Erythroblast (primary cell): ENCODE data around the gene ZNG1B.
"Not testable (repeated sequence)": the region's sequence is repeated elsewhere in the genome, so short reads cannot be mapped to it uniquely, and the experiment has no call there.

ENCODE experiments used
- DNase-seq, 2 experiments: peaks; one replicate each; lab custom pipeline; 2025; lab: John Stamatoyannopoulos, UW

ZNG1B gene

DNA sequence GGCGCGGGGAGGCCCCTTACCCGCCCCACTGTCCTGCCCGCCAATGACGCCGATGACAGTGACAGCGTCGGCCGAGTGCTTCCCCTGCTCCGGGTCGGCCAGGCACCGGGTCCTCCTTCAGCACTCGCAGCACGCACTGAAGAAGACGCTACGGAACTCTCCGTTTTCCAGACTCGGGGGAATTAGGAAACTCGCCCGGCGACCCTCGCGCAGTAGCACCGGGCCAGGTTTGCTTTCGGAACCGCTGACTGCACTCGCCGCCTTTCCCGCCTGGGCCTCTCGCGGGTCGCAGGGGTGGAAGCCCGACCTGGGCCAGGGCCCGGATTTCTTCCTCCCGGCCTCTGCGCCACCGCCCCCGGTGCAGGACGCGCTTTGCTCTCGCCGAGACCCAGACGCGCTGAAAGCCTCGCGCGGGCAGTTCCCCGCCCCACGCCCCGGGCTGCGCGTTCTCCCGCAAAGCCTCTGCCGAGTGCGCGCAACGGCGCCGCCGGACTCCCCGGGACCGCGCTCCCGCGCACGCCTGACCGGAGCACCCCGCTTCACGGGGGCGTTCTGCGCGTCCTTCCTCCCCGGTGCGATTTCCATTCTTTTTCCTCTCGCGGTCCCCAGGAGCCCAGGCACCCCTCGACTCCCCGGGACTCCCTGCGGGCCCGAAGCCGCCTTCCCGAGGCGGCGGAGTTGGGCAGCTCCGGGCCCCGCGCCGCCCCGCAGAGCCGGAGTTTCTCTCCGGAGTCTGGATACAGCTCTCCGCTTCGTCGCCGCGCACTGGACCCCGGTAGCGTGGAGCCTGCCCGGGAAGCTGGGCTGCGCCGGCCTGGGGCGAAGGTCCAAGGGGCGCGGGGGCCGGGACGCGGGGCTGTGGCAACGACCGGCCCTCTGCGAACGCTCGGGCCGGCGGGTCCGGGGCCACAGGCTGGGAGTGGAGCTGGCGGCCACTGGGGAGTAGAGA is 65.9 kb downstream of the ZNG1B start:
- not testable (repeated sequence) for DNase-seq

DNA sequence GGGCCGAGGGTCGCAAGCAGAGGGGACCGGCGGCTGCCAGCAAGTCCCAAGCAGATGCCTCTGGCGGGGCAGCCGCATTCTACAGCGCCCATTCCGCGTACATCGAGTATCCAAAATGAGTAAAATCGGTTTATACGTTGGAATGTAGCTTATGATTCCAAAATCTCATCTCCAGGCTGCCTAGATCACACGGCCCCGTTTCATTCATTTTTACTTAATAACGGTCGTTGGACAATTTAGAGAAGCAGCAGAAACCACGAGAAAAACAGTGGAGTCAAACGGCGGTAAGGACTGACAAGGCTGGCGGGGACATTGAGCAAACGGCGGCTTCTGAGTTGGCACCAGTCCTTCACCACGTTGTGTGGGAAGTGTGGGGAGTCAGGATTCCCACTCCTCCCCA is 66.6 kb downstream of the ZNG1B start:
- not testable (repeated sequence) for DNase-seq

DNA sequence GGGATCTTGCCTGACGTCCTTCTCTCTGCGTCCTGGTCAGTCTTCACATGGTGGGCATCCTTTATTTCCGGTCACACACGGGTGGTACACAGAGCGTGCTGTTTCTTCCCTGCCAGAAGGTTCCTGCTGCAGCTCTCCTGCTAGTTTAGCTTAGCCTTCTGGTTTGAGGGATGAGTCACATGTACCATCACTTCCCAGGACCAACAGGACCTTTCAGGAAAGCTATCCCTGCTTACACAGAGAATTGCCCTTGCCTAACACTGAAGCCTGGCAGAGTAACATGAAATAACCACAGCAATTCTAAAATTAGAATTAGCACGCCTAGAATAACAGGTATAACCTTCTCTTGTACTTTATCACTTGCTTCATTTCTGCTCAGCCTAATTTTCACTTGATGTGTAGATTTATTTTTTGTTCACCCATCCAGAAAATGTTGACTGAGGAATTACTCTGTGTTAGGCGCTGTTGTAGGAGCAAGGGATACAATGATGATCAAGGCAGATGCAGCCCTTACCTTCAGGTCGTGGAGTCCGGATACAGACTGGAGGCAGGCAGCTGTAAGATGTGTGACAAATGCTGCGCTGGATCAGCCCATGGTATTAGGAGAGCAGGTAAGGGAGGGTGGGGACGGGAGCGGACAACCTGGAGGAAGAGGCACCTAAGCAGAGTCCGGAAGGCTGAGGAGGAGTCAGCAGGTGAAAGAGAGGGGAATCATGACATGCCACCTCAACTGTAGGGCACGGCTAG is 70.1 kb downstream of the ZNG1B start:
- DNase-seq: not testable (repeated sequence)

DNA sequence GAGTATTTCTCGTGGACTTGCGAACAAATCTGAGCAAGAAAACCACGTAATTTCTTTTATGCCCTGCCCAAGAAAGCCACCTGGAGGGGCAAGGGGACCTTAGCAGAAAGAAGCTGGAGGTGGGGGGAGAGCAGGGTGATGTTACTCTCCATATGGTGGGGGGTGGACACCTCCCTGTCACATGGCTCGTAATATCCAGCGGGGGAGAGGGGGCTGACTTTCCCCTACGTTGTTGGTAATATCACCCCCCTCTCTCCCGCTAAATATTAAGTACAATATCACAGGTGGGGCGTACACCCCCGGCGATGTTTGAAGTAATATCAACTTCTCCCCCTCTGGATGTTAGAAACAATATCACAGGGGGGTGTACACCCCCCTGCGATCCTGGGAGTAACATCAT is 70.7 kb downstream of the ZNG1B start:
- not testable (repeated sequence) for DNase-seq

DNA sequence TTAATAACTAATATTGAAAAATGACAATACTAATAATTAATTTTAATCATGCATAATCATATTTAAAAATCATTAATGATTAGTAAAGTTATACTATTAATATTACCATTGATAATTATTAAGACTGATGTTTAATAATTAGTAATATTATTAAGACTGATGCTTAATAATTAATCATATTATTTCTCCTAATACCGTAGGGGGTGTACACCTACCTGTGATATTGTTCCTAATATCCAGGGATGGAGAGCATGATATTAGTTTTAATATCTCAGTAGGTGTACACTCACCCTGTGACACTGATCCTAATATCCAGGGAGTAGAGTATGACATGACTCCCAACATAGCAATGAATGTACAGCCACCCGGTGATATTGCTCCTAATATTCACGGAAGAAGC is 73.4 kb downstream of the ZNG1B start:
- not testable (repeated sequence) for DNase-seq

DNA sequence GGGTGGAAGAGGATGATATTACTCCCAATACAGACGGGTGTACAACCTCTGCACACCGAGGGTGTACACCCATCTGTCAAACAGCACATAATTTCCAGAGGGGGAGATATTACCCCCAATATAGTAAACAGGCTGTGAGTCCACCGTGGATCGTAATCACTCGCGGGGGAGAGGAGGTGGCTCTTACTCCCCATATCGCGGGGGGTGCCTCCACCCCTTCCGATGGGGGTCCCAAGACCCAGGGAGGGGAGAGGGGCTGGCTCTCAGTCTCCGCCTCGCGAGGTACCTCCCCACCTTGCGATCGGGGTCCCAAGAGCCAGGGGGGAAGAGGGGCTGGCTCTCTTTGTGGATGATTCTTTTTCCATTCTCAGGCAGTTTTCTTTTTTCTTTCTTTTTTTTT is 74.4 kb downstream of the ZNG1B start:
- DNase-seq: not testable (repeated sequence)

DNA sequence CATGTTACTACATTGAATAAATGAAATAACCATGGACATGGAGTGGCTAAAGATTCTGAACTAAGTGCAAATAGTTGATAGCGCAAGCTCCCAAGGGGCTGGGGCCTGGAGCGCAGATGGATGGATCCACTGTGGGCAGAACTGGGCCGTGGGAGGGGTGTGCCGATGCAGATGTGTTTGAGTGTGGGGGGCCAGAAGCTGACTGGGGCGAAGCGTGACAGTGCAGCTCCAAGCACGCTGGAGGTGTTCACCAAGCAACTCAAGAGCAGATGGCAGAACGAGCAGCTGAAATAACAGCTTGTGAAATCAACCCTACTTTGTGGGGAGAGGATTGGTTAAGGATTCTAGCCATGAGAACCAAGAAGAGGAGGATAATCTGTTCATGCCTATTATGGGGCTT is 78.0 kb downstream of the ZNG1B start:
- not testable (repeated sequence) for DNase-seq

DNA sequence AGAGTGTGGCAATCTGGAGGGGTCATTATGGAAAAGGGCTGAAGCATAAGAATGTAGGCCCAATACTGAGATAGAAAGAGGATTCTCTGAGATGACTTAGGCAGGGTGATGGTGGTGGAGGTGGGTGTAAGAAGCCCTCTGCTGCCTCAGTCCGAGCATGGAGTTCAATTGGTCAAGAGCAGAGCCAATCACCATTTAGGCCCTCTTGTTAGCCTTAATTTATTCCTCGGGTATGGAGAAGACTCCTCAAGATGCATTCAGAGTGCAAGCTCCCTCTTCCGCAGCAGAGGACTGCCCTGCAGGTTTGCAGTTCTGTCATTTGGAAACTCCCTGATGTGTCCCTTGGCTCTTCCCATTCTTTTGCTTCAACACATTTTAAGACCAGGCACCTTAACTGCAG is 78.5 kb downstream of the ZNG1B start:
- DNase-seq: not testable (repeated sequence)

DNA sequence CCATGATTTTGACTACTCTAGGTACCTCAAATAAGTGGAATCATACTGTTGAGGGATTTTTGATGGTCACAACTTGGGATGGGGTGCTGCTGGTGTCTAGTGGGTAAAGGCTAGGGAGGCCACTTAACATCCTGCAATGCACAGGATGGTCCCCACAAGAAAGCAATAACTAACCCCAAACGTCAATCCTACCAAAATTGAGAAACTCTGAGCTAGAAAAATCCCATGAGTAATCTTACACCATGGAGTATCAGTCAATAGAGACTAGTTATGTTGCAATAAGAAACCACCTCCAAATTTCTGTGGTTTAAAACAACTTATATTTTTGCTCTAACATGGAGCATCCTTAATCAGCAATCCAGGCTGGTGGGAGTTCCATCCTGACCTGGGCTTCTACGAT is 79.5 kb downstream of the ZNG1B start:
- DNase-seq: not testable (repeated sequence)

DNA sequence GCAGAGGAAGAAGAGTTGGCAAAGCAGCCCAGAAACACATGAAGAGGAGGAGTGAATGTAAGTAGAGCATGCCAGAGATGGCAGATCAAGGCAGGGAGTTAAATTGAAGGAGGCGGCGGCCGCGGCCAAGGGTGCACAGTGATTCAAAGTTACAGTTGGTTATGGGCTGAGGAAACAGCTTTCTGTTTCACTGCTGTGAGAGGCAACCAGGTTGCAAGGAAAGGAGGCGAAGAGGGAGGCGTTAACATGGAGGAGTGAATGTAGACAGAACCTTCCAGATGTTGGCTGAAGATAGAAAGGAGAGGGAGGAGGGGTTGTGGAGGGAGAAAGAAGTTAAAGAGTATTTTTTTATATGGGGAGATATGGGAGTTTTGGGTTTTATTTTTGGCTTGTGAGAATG is 83.3 kb downstream of the ZNG1B start:
- not testable (repeated sequence) for DNase-seq

DNA sequence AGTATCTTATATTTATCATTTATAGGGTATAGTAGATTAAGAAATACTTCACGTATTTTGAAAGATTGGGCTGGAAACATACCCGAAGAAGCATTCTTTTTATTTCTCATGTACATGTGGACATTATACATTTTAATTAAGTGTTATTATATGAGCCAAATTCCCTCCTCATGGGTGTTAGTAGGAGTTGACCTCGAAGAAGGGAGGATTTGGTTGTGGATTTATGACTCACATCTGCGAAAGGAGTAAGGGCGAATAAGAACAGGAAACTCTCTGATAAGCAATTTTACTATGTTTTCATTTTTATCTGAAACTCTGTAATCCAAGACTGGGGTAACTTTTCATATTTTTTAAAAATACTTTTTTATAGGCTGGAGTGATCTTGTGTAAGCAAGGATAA is 84.0 kb downstream of the ZNG1B start:
- not testable (repeated sequence) for DNase-seq

DNA sequence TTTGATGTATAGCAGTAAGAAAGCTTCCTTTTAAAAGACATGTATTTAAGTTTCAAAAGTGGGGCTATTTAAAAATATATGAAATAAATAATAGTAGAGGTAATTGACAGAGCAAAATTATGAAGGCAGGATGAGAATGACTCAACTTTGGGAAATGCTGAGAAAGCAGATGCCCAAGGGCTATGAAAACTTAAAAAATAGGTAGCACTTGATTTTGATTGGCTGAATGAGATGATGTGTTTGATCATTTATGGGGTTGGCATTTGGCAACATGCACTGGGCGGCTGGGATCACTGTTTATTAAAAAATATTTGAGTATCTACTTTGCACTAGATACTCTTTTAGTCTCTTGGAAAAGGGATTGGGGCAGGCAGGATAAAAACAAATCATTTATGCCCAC is 87.5 kb downstream of the ZNG1B start:
- not testable (repeated sequence) for DNase-seq

DNA sequence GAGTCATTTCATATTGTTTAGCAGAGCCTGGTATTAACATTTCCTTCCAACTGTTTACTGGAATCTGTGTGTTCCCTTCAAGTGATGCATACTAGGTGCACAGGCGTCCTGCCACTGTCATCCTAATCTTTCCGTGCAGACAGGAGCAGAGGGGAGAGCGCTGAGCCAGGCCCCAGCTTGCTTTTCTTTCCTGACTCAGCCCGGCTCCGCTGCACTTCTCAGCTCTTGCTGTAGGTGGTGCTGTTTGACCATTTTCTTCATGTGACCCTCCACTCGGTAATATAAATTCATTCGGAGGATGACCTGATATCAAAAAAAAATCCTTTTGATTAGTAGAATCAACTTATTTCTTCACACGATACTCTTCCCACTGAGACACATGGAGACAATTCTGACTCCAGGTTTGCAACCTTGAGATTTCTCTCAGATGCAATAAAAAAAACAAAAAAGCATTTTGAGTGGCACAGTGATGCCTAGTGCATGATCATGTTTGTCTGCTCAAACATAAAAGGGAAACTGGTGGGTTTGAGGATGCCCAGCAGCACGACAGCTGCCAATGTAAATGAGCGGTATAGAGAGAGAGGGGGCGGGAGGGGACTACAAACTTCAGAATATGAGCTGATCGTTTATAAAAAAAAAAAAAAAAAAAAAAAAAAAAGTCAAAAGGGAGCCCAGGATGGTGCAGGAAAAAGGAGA is 90.0 kb downstream of the ZNG1B start:
- not testable (repeated sequence) for DNase-seq

DNA sequence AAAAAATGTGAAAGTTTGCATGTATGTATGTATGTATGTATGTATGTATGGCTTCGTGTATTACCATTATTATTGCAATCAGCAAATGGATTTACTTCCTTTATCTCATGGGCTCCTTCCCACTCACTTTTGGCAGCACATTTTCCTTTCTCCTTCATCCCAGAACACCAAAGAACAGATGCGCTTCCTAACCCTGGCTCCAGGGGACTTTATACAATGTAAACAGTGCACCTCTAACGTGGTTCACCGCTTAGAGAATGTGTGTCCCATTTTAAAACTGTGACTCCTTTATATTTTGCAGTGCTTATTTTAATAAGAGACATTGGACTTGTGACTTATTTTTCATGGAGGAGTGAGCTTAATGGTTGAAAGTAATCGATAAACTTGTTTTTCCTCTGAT is 90.6 kb downstream of the ZNG1B start:
- DNase-seq: not testable (repeated sequence)

DNA sequence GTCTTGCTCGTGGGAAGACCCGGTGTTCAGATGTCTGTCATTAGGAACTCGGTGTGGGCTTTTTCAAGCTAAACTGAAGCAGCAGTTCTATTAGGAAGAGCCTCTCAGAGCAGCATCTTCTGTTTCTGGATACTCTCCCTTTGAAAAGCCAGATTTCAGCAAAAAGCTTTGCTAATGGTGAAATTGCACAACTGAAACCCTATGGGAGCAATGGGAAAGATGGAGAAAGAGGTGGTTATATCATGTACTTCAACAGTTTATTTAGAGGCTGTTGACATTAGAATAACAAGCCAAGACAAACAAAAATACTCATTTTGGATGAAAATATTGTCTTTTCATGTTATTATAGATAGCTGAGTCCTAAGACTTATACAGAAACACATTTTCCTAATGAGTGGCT is 91.4 kb downstream of the ZNG1B start:
- DNase-seq: not testable (repeated sequence)

DNA sequence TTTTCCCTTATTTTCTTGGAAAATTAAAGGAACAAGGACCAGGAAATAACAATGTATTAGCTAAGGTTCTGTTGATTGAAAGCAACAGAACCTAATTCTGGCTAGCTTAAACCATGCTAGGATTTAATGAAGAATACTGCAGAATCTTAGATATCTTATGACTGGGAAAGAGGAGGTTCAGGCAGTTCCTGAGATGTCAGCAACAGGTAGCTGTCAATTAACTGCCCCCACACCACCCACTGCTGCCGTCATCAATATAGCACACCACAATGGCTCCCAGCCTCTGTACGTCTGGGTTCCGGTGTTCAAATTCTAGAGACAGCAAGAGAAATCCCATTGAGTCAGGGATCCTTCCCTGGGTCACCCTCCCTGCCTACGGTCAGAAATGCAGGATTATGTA is 95.5 kb downstream of the ZNG1B start:
- not testable (repeated sequence) for DNase-seq

DNA sequence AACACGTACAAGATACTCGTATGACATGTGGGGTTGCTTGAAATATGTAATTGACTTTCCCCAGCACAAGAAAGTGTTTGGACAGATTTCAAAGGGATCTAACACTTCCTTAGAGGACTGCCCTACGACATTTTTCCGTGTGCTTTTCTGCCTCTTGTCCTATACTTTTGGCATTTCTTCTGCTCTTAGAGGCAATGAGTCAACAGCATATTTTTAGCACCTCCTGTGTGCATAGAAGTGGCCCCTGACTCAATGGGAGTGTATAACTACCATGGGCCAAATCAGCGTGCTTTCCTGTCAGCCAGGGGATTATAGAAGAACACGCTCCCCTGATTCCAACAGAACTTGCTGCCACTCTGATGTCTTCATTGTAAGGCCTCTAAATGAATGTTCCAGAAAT is 99.1 kb downstream of the ZNG1B start:
- DNase-seq: not testable (repeated sequence)

DNA sequence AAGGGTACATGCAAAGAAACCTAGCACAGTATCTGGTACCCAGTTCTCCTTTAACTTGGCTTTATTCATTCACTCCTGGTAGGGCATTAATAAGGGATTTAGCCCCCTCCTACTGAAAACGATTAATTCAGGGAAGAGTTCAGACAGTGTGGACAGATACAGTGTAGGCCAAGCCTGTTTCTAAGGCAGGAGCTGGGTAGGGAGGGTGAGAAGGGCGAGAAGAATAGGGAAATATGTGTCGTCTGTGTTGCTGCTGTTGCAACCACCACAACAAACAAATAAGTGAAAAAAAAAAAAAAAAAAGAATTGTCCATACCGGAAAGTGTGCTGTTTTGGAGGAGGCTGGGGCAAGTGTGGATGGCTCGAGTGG is 103.3 kb downstream of the ZNG1B start:
- DNase-seq: not testable (repeated sequence)
